WI38 (cell line): Measurements from ENCODE around the gene AMBRA1.
A peak's percentile ranks its signal among the peaks of the same experiment; 100 is the strongest.
"Not testable (repeated sequence)": the region's sequence is repeated elsewhere in the genome, so short reads cannot be mapped to it uniquely, and the experiment has no call there.

ENCODE experiments used
- H3K4me3 ChIP-seq: 2 replicates; pipeline ENCODE4 v1.5.1; 2011; ENCODE audit warnings: low read depth, mild to moderate bottlenecking, control low read depth, low read length
- CTCF ChIP-seq: IDR thresholded peaks from 2 replicates; pipeline ENCODE4 v1.5.1; 2012; ENCODE audit warnings: low read depth, mild to moderate bottlenecking, control low read depth, low read length

AMBRA1 gene

DNA sequence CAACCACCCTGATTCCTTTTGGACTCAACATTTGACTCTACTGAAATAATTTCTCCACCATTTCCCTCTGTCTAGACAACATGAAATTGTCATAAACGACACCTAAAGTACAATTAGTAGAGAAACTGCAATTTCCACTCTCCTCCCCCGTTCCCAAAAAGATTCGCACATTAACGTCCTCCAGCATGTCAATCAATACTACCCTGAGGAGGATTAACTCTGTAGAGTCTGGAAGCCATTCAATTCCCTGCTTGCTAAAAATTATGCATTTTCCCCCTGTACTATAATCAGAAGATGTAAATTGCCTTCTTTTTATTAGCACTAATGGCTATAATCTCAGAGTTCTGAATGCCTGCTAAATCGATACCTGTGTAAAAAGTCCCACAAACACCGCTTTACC, 70.5 kb downstream of the AMBRA1 start:
- no peak for TF ChIP-seq CTCF

GRCh38 chr11:46522682-46523281, 71.0 kb downstream of the AMBRA1 start:
- TF ChIP-seq CTCF: no peak
- H3K4me3 ChIP-seq: no peak overlapping the region

More for the DNA sequence above, 70.5 kb downstream of the AMBRA1 start:
- H3K4me3 ChIP-seq: no peak overlapping the region

DNA sequence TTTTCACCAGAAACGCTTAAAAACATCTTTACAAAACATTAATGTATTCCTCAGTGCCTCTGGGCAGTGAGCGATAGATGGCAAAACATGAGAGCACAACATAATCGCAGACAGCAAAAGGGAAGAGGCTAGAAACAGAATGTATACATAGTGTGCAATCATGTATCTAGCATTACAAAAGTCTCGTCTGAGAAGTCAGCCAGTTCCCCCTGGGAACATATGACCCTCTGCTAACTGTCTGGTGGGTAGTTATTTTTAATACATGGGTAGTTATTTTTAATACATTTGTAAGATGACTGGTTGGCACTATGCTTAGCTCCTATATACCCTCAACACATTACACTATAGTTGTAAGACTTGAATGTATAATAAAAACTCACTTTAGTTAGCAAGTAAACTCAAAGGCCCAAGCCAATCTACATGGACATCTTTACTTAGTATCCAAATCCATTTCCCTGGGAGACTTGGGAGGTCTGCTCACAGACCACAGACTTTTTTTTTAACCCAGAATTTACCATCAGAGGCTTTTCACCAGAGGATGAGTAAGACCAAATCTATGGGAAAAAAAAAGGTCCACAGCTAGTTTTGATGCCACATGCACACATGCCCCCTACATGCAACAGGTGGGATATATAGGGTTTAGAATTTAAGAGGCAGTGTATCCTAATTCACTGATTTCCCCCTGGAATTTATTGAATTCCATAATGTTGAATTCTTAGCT, 71.7 kb downstream of the AMBRA1 start:
- TF ChIP-seq CTCF: peak; percentile 32; the same call in 1 of the 2 replicates
- H3K4me3 ChIP-seq: no peak overlapping the region

- no peak for TF ChIP-seq CTCF
These were observed 72.7 kb downstream of the AMBRA1 start for GRCh38 chr11:46520971-46521745.

DNA sequence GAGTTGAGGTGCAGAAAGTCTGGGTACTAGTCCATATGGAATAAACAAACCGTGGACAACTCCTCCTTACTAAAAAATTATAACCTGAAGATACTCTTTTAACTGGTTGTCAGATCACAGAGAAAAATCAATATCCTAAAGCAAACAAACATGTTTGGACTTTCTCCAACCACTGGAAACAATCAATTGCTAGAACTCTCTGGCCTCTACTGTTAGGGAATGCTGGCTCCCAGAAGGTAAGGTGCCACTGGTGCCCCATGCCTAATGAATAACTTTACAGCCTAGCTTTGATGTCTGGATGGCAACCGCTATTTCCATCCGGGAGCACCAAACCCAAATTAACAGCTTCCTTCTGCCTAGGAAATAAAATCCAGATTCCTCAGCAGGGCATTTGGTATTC, 74.5 kb downstream of the AMBRA1 start:
- TF ChIP-seq CTCF: no peak
- no peak overlapping the region for H3K4me3 ChIP-seq

More at GRCh38 chr11:46520971-46521745, 72.7 kb downstream of the AMBRA1 start:
- H3K4me3 ChIP-seq: no peak overlapping the region

DNA sequence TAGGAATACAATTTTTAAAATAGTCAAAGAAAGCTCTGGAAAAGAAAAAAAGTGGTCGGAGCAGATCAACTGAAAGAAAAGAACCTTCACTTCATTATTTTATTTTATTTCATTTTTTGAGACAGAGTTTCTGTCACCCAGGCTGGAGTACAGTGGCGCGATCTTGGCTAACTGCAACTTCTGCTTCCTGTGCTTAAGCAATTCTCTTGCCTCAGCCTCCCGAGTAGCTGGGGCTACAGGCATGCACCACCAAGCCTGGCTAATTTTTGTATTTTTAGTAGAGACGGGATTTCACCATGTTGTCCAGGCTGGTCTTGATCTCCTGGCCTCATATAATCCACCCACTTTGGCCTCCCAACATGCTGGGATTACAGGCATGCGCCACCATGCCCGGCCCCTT, 74.9 kb downstream of the AMBRA1 start:
- H3K4me3 ChIP-seq: not testable (repeated sequence)

GRCh38 chr11:46514370-46514769, 79.5 kb downstream of the AMBRA1 start:
- no peak overlapping the region for H3K4me3 ChIP-seq
- TF ChIP-seq CTCF: no peak
